HG03571 (cell line): Measurements from ENCODE around the gene DCK.
A peak's percentile ranks its signal among the peaks of the same experiment; 100 is the strongest.
"Not testable (repeated sequence)": the region's sequence is repeated elsewhere in the genome, so short reads cannot be mapped to it uniquely, and the experiment has no call there.

Experiments
- ATAC-seq: cut with Tn5 transposase; IDR thresholded peaks from one replicate; pipeline ENCODE4 v1.9.1; 2021; ENCODE audit not compliant: unreplicated experiment

The DCK gene

DNA sequence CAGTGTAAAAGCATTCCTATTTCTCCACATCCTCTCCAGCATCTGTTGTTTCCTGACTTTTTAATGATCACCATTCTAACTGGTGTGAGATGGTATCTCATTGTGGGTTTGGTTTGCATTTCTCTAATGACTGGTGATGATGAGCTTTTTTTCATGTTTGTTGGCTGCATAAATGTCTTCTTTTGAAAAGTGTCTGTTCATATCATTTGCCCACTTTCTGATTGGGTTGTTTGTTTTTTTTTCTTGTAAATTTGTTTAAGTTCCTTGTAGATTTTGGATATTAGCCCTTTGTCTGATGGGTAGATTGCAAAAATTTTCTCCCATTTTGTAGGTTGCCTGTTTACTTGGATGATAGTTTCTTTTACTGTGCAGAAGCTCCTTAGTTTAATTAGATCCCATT, 6.2 kb downstream of the DCK start:
- ATAC-seq: not testable (repeated sequence)

DNA sequence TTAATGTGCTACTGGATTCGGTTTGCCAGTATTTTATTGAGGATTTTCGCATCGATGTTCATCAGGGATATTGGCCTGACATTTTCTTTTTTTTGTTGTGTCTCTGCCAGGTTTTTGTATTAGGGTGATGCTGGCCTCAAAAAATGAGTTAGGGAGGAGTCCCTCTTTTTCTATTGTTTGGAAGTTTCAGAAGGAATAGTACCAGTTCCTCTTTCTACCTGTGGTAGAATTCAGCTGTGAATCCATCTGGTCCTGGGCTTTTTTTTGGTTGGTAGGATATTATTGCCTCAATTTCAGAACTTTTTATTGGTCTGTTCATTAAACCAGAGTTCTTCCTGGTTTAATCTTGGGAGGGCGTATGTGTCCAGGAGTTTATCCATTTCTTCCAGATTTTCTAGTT, 7.9 kb downstream of the DCK start:
- ATAC-seq: not testable (repeated sequence)

- ATAC-seq: peak; percentile 43
Measured at GRCh38 chr4:71004281-71004851, 10.9 kb downstream of the DCK start.

GRCh38 chr4:71005025-71005424, 11.6 kb downstream of the DCK start:
- not testable (repeated sequence) for ATAC-seq

DNA sequence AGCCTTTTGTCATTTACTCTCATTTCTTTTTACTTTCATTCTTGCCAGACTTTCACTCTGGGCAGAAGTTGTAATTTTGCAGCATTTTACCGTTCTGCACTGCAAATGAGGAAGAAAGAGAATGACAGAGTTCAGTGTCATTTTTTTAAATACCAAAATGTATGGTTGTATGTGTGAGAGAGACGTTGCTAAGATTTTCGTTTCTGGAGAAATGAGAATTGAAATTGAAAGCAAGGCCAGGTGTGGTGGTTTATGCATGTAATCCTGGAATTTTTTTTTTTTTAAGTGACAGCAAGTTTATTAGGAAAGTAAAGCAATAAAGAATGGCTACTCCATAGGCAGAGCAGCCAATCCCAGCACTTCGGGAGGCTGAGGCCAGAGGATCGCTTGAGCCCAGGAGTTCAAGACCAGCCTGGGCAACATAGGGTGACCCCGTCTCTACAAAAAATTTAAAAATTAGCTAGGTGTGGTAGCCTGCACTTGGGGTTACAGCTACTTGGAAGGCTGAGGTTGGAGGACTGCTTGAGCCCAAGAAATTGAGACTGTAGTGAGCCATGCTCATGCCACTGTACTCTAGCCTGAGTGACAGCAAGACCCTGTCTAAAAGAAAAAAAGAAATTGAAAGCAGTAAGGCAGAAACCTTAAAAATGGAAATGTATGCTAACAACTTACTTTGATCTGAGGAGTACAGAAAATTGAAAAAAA, 12.9 kb downstream of the DCK start:
- ATAC-seq: peak; percentile 71

DNA sequence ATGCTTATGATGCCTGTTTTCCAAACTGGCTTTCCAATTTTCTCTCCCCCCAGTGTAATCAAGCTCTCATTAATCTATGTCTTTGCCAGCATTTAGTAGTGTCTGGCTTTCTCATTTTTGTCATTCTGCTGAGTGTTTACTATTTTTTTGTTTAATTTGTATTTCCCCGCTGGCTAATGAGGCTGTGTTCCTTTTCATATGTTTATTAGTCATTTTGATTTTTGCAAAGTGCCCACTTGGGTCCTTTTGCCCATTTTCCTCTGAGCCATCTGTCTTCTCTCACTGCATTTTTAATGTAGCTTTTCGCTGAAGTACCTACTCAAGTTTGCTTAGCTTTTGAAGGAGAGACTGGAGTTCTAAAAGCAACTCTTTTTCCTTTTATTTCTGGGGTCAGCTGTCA, 14.7 kb downstream of the DCK start:
- no peak for ATAC-seq

GRCh38 chr4:71009086-71009485, 15.6 kb downstream of the DCK start:
- no peak for ATAC-seq

DNA sequence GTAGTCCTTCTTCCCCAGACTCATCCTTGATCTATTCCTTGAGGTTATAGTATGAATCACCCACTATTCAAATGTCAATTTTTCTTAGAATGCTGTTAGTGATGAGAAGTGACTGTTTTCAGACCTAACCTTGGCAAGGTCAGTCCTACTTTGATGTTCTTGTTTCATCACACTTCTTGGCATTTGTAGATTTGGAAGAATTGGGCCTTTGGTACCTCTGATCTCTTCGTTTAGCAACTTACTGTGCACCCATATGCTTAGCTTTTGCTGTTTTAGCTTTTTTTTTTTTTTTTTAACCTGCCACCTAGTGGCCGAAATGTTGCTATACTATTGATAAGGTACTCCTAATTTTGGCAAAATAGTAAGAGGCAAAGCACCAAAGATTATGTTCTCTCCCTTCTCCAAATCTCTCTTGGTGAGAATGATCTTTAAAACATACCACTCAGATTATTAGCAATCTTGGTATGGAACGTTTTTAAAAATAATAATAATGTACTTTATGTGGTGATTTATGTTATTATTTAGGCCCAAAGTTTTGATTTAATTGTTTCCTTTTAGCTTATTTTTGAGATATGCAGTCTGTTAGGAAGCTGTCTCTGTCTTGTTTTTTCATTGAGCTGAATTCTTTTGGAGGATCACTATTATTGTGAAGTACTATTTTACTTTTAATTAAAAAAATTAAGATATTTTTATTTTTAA, 16.6 kb downstream of the DCK start:
- no peak for ATAC-seq

DNA sequence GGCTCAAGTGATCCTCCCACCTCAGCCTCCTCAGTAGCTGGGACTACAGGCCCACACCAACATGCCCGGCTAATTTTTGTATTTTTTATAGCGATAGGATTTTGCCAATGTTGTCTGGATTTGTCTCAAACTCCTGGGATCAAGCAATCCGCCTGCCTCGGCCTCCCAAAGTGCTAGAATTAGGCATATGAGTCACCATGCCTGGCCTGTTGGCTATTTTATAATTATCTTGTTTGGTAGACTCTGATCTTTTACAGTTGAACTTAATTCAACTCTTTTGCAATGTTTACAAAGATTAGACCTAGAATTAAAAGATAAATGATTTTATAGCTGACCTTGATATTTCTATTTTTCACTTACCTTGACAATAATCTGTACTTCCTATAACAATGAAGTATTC, 18.0 kb downstream of the DCK start:
- ATAC-seq: no peak

DNA sequence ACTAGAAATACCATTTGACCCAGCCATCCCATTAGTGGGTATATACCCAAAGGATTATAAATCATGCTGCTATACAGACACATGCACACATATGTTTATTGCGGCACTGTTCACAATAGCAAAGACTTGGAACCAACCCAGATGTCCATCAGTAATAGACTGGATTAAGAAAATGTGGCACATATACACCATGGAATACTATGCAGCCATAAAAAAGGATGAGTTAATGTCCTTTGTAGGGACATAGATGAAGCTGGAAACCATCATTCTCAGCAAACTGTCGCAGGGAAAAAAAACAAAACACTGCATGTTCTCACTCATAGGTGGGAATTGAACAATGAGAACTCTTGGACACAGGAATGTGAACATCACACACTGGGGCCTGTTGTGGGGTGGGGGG, 23.9 kb downstream of the DCK start:
- ATAC-seq: not testable (repeated sequence)

DNA sequence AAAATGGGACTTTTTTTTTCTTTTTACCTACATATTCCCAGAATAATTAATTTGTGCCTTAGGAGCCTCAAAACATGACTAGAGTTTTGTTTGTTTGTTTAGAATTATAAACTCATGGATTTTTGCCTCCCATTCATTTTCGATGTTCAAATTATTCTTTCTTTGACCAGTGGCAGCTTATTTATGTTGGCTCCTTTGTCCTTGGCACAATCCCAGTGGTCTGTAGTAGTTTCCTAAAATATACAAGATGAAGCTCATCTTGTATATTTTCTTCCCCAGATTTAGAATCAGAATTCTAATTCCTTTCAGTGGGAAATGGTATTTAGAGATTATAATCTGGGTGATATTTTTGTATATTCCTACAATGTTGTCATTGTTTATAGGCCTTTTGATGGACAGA, 27.2 kb downstream of the DCK start:
- ATAC-seq: no peak

DNA sequence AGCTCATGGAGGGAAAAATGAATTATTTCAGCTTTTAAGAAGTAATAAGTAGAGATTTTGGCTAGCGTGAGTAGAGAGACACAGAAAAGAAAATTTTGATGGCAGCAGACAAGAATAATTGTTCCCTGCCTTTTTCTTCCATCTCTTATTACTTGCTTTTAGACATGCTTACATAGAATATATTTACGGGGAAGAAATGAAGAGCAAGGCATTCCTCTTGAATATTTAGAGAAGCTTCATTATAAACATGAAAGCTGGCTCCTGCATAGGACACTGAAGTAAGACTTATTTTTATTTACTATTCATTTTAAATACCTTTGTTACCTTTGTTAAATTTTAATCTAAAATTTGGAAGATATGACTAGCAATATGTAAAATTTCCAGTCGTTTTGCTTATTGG, 32.2 kb downstream of the DCK start:
- ATAC-seq: no peak

GRCh38 chr4:71026086-71026485, 32.6 kb downstream of the DCK start:
- ATAC-seq: no peak

DNA sequence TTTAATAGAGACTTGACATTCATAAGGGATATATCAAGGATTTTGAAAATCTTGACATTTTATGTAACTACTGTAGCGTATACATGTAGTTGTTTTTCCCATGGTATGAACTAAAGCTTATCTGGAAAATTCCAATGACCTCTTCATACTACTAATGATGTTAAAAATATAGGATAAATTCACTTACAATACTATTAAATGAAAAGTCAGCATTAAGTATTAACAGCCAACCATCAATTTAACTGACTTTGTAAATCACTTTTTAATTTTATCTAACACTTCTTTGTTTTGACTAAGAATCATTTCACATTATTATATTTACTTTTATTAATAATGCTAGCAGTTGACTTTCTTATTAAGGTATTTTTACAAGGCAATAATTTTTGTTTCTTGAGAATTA, 34.2 kb downstream of the DCK start:
- ATAC-seq: no peak

DNA sequence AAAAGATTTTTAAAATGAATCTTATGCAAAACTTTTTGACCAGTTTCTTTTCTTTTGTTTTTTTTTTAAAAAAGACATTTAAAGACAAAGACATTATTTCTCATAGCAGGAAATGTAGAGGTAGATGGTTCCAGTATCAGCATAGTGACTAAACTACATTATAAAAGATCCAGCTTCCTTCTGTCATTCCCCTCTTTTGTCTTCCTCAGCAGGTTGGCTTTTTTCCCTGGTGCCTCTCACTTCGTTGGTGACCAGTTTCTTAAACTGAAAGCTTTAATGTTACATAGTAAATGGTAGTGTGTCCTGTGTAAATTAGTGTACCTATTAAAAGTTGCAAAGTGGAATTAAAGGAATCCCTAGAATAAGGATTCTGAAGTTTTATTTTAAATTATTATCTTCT, 36.1 kb downstream of the DCK start:
- ATAC-seq: no peak

DNA sequence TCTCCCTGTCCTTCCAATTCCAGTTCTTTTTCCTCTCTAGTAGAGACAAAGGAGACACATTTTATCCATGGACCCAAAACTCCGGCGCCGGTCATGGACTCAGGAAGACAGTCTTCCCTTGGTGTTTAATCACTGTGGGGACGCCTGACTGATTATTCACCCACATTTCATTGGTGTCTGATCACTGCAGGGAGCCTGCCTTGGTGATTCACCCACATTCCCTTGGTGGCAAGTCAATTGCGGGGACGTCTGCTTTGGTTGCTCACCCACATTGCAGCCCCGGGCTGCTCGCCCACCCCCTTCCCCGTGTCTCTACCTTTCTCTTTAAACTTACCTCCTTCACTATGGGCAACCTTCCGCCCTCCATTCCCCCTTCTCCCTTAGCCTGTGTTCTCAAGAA, 38.7 kb downstream of the DCK start:
- not testable (repeated sequence) for ATAC-seq

GRCh38 chr4:71045256-71045655, 51.8 kb downstream of the DCK start:
- no peak for ATAC-seq

DNA sequence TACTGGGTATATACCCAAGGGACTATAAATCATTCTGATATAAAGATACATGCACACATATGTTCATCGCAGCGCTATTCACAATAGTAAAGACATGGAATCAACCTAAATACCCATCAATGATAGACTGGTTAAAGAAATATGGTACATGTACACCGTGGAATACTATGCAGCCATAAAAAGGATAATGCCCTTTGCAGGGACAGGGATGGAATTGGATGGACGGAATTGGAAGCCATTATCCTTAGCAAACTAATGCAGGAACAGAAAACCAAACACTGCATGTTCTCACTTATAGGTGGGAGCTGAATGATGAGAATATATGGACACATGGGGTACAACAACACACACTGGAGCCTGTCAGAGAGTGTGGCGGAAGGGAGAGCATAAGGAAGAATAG, 55.9 kb downstream of the DCK start:
- ATAC-seq: no peak

DNA sequence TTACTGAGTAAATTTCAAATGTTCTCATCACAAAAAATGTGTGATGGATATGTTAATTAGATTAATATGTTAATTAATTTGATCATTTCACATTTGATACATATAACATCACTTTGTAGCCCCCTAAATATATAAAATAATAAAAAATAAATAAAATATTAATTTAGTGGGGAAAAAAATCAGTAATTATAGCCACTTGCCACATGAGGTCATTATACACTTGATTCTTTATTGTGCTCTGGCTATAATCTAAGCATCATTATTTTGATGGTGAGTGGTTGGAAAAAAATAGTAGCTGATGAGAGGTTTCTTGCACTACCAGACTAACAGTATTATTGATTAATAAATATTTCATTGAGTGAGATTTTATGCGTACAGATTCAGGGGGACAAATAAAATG, 57.4 kb downstream of the DCK start:
- no peak for ATAC-seq

GRCh38 chr4:71052034-71052433, 58.6 kb downstream of the DCK start:
- no peak for ATAC-seq

- ATAC-seq: no peak
Measured at GRCh38 chr4:71052716-71053115, 59.3 kb downstream of the DCK start.

- ATAC-seq: not testable (repeated sequence)
Measured at GRCh38 chr4:71053613-71054012, 60.2 kb downstream of the DCK start.
